ENCODE data around the gene OR1I1. TPM values are rescaled to one million over a fixed set of nuclear protein-coding genes. Genes with fewer than 3 reads are reported as not detected.
A peak's percentile ranks its signal among the peaks of the same experiment; 100 is the strongest.

The OR1I1 gene
- polyA plus RNA-seq, 3 donors = not detected

- H3K27ac Mint-ChIP-seq = peak overlapping the region in 1 of 7 donors; percentile 59
Measured at GRCh38 chr19:15114153-15114540, 32.1 kb downstream of the OR1I1 start.

GRCh38 chr19:15115080-15115479 lies 33.1 kb downstream of the OR1I1 start:
- Histone ChIP-seq H3K9me3 (replicated peaks in 1 of 2; ENCODE audit: control insufficient read depth in 1 of 2, insufficient read depth in 1 of 2, low read length in 2 of 2) (no peaks in the 10 kb centered on the region), H3K4me3 (replicated peaks in 1 of 3; ENCODE audit: low read depth in 2 of 3, low read length in 3 of 3) (no peak overlapping the region), H2AFZ (ENCODE audit: insufficient read depth, low read depth, low read length, poor library complexity, severe bottlenecking) (no peak overlapping the region), H3K36me3 (replicated peaks in 1 of 2; ENCODE audit: control insufficient read depth in 1 of 2, insufficient read depth in 2 of 2, low read length in 2 of 2) (peaks cover 53 to 62% of the 10 kb centered on the region in 2 donors), H3K27ac (ENCODE audit: low read depth in 1 of 2, low read length in 2 of 2) (no peak overlapping the region), H3K9ac (ENCODE audit: insufficient read depth, low read length, poor library complexity, severe bottlenecking) (no peak overlapping the region), H3K4me1 (ENCODE audit: control insufficient read depth in 1 of 2, insufficient read depth in 2 of 2, low read length in 2 of 2) (no peaks in the 10 kb centered on the region), H3K27me3 (ENCODE audit: control insufficient read depth in 2 of 2, insufficient read depth in 2 of 2, low read length in 2 of 2) (no peaks in the 10 kb centered on the region), H3K79me2 (ENCODE audit: insufficient read depth, low read length) (no peaks in the 10 kb centered on the region), H3K4me2 (replicated peaks; ENCODE audit: extremely low read depth, low read length, poor library complexity, severe bottlenecking) (no peak overlapping the region), H4K20me1 (ENCODE audit: insufficient read depth, low read length) (no peaks in the 10 kb centered on the region)
- Mint-ChIP-seq H3K27ac (peak overlapping the region in 1 of 7 donors; percentile 56), H3K36me3 (peaks cover 52 to 61% of the 10 kb centered on the region in 2 donors), H3K27me3 (ENCODE audit: low read depth in 3 of 3) (peaks cover 0 to 1% (median 0%) of the 10 kb centered on the region in 3 donors), H3K4me1 (no peaks in the 10 kb centered on the region), H3K9me3 (peaks cover 0 to 4% (median 2%) of the 10 kb centered on the region in 7 donors), H3K4me3 (no peak overlapping the region)
- no peak for DNase-seq
- intact Hi-C loops (cut with micrococcal nuclease) = no loop called here
- TF ChIP-seq CTCF (IDR thresholded peaks at IDR 0.05) = no peak
- 96% methylated on average over 13 of the region's 13 CpGs for WGBS (ENCODE audit: insufficient coverage)

More at GRCh38 chr19:15114153-15114540, 32.1 kb downstream of the OR1I1 start:
- no peaks in the 10 kb centered on the region for H3K4me1 ChIP-seq (ENCODE audit: control insufficient read depth in 1 of 2, insufficient read depth in 2 of 2, low read length in 2 of 2)
- H3K36me3 ChIP-seq (replicated peaks in 1 of 2; ENCODE audit: control insufficient read depth in 1 of 2, insufficient read depth in 2 of 2, low read length in 2 of 2) = peaks cover 45 to 53% of the 10 kb centered on the region in 2 donors
- no peaks in the 10 kb centered on the region for H3K9me3 ChIP-seq (replicated peaks in 1 of 2; ENCODE audit: control insufficient read depth in 1 of 2, insufficient read depth in 1 of 2, low read length in 2 of 2)
- H3K4me3 Mint-ChIP-seq = no peak overlapping the region
- H3K4me2 ChIP-seq (replicated peaks; ENCODE audit: extremely low read depth, low read length, poor library complexity, severe bottlenecking) = no peak overlapping the region
- peaks cover 1 to 4% (median 3%) of the 10 kb centered on the region in 3 donors for H3K27me3 Mint-ChIP-seq (ENCODE audit: low read depth in 3 of 3)
- H4K20me1 ChIP-seq (ENCODE audit: insufficient read depth, low read length) = no peaks in the 10 kb centered on the region
- H3K4me1 Mint-ChIP-seq = no peaks in the 10 kb centered on the region
- no peak overlapping the region for H3K27ac ChIP-seq (ENCODE audit: low read depth in 1 of 2, low read length in 2 of 2)
- no peaks in the 10 kb centered on the region for H3K79me2 ChIP-seq (ENCODE audit: insufficient read depth, low read length)
- H3K27me3 ChIP-seq (ENCODE audit: control insufficient read depth in 2 of 2, insufficient read depth in 2 of 2, low read length in 2 of 2) = no peaks in the 10 kb centered on the region
- no peak overlapping the region for H2AFZ ChIP-seq (ENCODE audit: insufficient read depth, low read depth, low read length, poor library complexity, severe bottlenecking)
- no peak for DNase-seq
- no peak overlapping the region for H3K9ac ChIP-seq (ENCODE audit: insufficient read depth, low read length, poor library complexity, severe bottlenecking)
- H3K9me3 Mint-ChIP-seq = peaks cover 0 to 3% (median 0%) of the 10 kb centered on the region in 7 donors
- peaks cover 42 to 52% of the 10 kb centered on the region in 2 donors for H3K36me3 Mint-ChIP-seq
- H3K4me3 ChIP-seq (replicated peaks in 1 of 3; ENCODE audit: low read depth in 2 of 3, low read length in 3 of 3) = no peak overlapping the region
- TF ChIP-seq CTCF (IDR thresholded peaks at IDR 0.05) = no peak
- WGBS (ENCODE audit: insufficient coverage) = 78% methylated on average over 3 of the region's 7 CpGs
- intact Hi-C loops (cut with micrococcal nuclease) = no loop called here

Measured in CD14-positive monocyte (primary cell).